Osteocyte (in vitro differentiated cells): Measurements from ENCODE around the gene ADSS2. TPM values are rescaled to one million over a fixed set of nuclear protein-coding genes. Genes with fewer than 3 reads are reported as not detected.
"Not testable (repeated sequence)": the region's sequence is repeated elsewhere in the genome, so short reads cannot be mapped to it uniquely, and the experiment has no call there.

Experiments used
- DNase-seq: peaks from one replicate; pipeline ENCODE4 v3.0.0; 2021; ENCODE audit warnings: mixed read lengths; ENCODE audit not compliant: unreplicated experiment; ENCODE audit errors: extremely low spot score
- H3K27ac Mint-ChIP-seq: one replicate; pipeline ENCODE4 v1.8.0; 2021; ENCODE audit warnings: mild to moderate bottlenecking, mixed read lengths; ENCODE audit not compliant: unreplicated experiment
- H3K27me3 Mint-ChIP-seq: one replicate; pipeline ENCODE4 v1.8.0; 2021; ENCODE audit warnings: mixed read lengths; ENCODE audit not compliant: unreplicated experiment
- H3K36me3 Mint-ChIP-seq: one replicate; pipeline ENCODE4 v1.8.0; 2021; ENCODE audit warnings: mixed read lengths; ENCODE audit not compliant: unreplicated experiment
- H3K4me1 Mint-ChIP-seq: one replicate; pipeline ENCODE4 v1.8.0; 2021; ENCODE audit warnings: mixed read lengths; ENCODE audit not compliant: unreplicated experiment
- H3K4me3 Mint-ChIP-seq: one replicate; pipeline ENCODE4 v1.8.0; 2021; ENCODE audit warnings: mild to moderate bottlenecking, moderate library complexity, mixed read lengths; ENCODE audit not compliant: unreplicated experiment
- H3K9me3 Mint-ChIP-seq: one replicate; pipeline ENCODE4 v1.8.0; 2021; ENCODE audit warnings: mixed read lengths; ENCODE audit not compliant: unreplicated experiment
- long read RNA-seq: library from polyadenylated mRNA; unstranded; transcript quantifications from one replicate; pipeline ENCODE4 v2.0.0, GENCODE V29; 2021
- total RNA-seq: library from RNA; stranded (reverse); gene quantifications from 2 replicates; pipeline ENCODE4 v1.2.1, GENCODE V29; 2021
- TF ChIP-seq, protein P1 (sequence below): fragments of 200-600 bp; sonication (generic); IDR thresholded peaks from 2 replicates; pipeline ENCODE4 v1.5.0; 2021; ENCODE audit warnings: antibody characterized with exemption, mild to moderate bottlenecking, moderate library complexity

The ADSS2 gene
- 69.8 and 70.7 TPM in 2 replicates for total RNA-seq
- long read RNA-seq, transcript ADSS-201 (13 exons, 2,780 nt), result major isoform, 668 of 727 reads
- long read RNA-seq, partial matches to known transcripts, result 19 of 727 reads
- long read RNA-seq, other reads (novel, unspliced or antisense), result 40 of 727 reads

GRCh38 chr1:244451539-244451950, at the start of gene ADSS2:
Gene ADSS2 (minus strand): TSS chr1:244451909. CDS start chr1:244451817, 92 bp downstream.
- H3K9me3 Mint-ChIP-seq, result no peaks in the 10 kb centered on the region
- peak within 1 kb of the TSS; percentile 97 for H3K4me3 Mint-ChIP-seq
- H3K27me3 Mint-ChIP-seq, result no peaks in the 10 kb centered on the region
- peak within 1 kb of the TSS; percentile 94 for H3K27ac Mint-ChIP-seq
- peaks cover 5% of the 10 kb centered on the region for H3K36me3 Mint-ChIP-seq
- no peak for DNase-seq
- TF ChIP-seq, protein P1, sequence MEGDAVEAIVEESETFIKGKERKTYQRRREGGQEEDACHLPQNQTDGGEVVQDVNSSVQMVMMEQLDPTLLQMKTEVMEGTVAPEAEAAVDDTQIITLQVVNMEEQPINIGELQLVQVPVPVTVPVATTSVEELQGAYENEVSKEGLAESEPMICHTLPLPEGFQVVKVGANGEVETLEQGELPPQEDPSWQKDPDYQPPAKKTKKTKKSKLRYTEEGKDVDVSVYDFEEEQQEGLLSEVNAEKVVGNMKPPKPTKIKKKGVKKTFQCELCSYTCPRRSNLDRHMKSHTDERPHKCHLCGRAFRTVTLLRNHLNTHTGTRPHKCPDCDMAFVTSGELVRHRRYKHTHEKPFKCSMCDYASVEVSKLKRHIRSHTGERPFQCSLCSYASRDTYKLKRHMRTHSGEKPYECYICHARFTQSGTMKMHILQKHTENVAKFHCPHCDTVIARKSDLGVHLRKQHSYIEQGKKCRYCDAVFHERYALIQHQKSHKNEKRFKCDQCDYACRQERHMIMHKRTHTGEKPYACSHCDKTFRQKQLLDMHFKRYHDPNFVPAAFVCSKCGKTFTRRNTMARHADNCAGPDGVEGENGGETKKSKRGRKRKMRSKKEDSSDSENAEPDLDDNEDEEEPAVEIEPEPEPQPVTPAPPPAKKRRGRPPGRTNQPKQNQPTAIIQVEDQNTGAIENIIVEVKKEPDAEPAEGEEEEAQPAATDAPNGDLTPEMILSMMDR, result no peak
- peaks cover 61% of the 10 kb centered on the region for H3K4me1 Mint-ChIP-seq

- H3K4me3 Mint-ChIP-seq, H3K27ac Mint-ChIP-seq, H3K36me3 Mint-ChIP-seq, H3K9me3 Mint-ChIP-seq, H3K4me1 Mint-ChIP-seq, DNase-seq, H3K27me3 Mint-ChIP-seq: not testable (repeated sequence)
These were observed 48.8 kb upstream of the ADSS2 start for GRCh38 chr1:244500515-244500914.

- not testable (repeated sequence) for H3K27me3 Mint-ChIP-seq, H3K36me3 Mint-ChIP-seq, H3K9me3 Mint-ChIP-seq
These were observed 47.8 kb upstream of the ADSS2 start for GRCh38 chr1:244499484-244499883.

GRCh38 chr1:244497805-244498204, 46.1 kb upstream of the ADSS2 start:
- H3K27me3 Mint-ChIP-seq, result peaks cover 5% of the 10 kb centered on the region
- H3K36me3 Mint-ChIP-seq, result peaks cover 4% of the 10 kb centered on the region
- H3K4me3 Mint-ChIP-seq, result no peak overlapping the region
- H3K27ac Mint-ChIP-seq, result no peak overlapping the region
- H3K9me3 Mint-ChIP-seq, result peaks cover 6% of the 10 kb centered on the region
- no peaks in the 10 kb centered on the region for H3K4me1 Mint-ChIP-seq
- no peak for DNase-seq
- TF ChIP-seq, protein P1, result no peak

More at GRCh38 chr1:244499484-244499883, 47.8 kb upstream of the ADSS2 start:
- H3K4me3 Mint-ChIP-seq, H3K4me1 Mint-ChIP-seq, DNase-seq, H3K27ac Mint-ChIP-seq: not testable (repeated sequence)

GRCh38 chr1:244496186-244496585, 44.5 kb upstream of the ADSS2 start:
- DNase-seq, result no peak
- no peak overlapping the region for H3K27ac Mint-ChIP-seq
- TF ChIP-seq, protein P1, result no peak
- H3K4me3 Mint-ChIP-seq, result no peak overlapping the region
- peaks cover 6% of the 10 kb centered on the region for H3K9me3 Mint-ChIP-seq
- no peaks in the 10 kb centered on the region for H3K4me1 Mint-ChIP-seq
- peaks cover 2% of the 10 kb centered on the region for H3K27me3 Mint-ChIP-seq
- peaks cover 4% of the 10 kb centered on the region for H3K36me3 Mint-ChIP-seq

DNA sequence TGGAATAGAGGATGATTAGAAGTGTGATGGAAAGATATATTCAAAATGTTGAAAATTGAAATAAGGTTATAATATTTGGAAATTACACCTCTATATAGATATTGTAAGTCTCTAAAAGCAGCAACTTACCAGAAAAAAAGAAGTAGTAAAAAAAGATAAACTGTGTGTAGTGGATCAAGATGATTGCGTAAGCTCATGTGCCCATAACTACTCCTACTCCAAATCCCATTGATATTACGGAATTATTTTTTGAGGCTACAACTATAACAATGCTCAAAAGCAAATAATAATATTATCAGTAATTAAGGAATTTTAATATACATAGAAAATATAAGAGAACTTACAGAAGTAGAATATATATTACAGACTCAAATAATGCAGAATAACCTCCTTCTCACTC, 42.9 kb upstream of the ADSS2 start:
- Mint-ChIP-seq H3K9me3 (no peaks in the 10 kb centered on the region), H3K4me3 (no peak overlapping the region), H3K27me3 (peaks cover 2% of the 10 kb centered on the region), H3K36me3 (no peaks in the 10 kb centered on the region), H3K4me1 (no peaks in the 10 kb centered on the region), H3K27ac (no peak overlapping the region)
- TF ChIP-seq, protein P1, result no peak
- no peak for DNase-seq

- H3K4me3 Mint-ChIP-seq, DNase-seq, H3K27me3 Mint-ChIP-seq, H3K36me3 Mint-ChIP-seq, H3K27ac Mint-ChIP-seq, H3K9me3 Mint-ChIP-seq, H3K4me1 Mint-ChIP-seq: not testable (repeated sequence)
These were observed 33.3 kb upstream of the ADSS2 start for GRCh38 chr1:244484971-244485370.
